ENCODE results near the gene CUX1.

- TF ChIP-seq CTCF (IDR thresholded peaks at IDR 0.05; ENCODE audit: low read length) (no peak), EZH2phosphoT487 (IDR thresholded peaks at IDR 0.05; ENCODE audit: low read length) (no peak)
Observed at GRCh38 chr7:102028206-102028826, 210.9 kb downstream of the CUX1 start.

All from MM.1S (cell line).